Skin of body (tissue), 2 donors: Measurements from ENCODE around the gene EXOSC2. TPM values are rescaled to one million over a fixed set of nuclear protein-coding genes. Genes with fewer than 3 reads are reported as not detected.

Experiments
- DNase-seq: peaks from one replicate; lab custom pipeline; 2025; lab: John Stamatoyannopoulos, UW
- total RNA-seq: library from RNA; depleted of rRNA; stranded (reverse); fragments of >200 nt; gene quantifications from one replicate; pipeline ENCODE4 v1.2.3, GENCODE V29; 2014

The EXOSC2 gene, protein sequence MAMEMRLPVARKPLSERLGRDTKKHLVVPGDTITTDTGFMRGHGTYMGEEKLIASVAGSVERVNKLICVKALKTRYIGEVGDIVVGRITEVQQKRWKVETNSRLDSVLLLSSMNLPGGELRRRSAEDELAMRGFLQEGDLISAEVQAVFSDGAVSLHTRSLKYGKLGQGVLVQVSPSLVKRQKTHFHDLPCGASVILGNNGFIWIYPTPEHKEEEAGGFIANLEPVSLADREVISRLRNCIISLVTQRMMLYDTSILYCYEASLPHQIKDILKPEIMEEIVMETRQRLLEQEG
- total RNA-seq = 25.1 TPM

DNA sequence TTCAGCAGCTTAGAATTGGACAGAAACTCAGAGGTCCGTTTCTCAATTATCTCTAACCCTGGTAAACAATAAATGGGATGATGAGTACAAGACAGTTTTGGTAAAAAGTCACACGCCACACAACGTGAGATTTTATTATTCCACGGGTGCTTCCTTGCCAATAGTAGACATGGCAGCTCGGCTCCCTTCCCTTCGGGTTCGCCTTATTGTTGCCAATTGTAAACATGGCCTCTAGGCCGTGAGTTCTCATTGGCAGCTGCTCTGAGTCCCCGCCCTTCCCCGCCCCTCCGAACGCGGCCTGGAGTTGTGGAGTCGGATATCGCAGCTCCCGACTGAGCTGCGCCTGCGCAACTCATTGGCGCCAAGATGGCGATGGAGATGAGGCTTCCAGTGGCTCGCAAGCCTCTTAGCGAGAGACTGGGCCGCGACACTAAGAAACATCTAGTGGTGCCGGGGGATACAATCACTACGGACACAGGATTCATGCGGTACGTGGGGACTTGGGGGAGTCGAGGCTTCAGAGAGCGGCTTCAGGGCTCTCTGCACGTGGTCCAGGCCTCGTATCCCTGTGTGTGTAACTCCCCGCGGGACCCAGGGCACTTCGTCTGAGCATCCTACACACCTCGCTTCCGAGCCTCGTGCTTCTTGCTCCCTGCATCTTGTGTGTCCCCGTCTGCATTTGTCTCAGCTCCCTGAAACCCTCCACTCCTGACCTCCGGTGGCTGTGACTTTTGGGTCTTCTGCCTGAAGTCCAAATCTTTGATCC, at the start of gene EXOSC2:
TSS of gene EXOSC2 (plus strand) at position 355 of the 766 bp plus-strand sequence. CDS start at position 367, 12 bp downstream.
- peak; percentile 97 for DNase-seq

DNA sequence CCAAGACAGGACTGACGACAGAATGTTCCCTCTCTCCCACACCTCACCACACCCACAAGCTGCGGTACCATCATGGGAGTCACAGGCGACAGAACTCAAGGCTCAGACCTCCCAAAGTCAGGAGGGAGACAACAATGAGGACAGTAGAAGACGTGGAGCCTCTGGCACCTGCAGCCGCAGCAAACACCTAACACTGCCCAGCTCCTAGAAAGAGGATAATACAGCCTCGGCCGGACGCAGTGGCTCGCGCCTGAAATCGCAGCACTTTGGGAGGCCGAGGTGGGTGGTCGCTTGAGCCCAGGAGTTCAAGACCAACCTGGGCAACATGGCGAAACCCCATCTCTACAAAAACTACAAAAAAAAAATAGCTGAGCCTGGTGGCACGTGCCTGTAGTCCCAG, 42.4 kb upstream of the EXOSC2 start:
- no peak for DNase-seq

DNA sequence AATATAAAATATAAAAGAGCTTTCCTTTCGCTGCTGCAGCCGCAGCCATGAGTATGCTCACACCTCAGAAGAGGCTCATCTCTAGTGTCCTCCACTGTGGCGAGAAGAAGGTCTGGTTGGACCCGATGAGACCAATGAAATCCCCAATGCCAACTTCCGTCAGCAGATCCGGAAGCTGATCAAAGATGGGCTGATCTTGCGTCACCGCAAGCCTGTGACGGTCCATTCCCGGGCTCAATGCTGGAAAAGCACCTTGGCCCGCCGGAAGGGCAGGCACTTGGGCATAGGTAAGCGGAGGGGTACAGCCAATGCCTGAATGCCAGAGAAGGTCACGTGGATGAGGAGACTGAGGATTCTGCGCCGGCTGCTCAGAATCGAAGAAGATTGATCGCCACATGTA, 41.8 kb upstream of the EXOSC2 start:
- DNase-seq = no peak

DNA sequence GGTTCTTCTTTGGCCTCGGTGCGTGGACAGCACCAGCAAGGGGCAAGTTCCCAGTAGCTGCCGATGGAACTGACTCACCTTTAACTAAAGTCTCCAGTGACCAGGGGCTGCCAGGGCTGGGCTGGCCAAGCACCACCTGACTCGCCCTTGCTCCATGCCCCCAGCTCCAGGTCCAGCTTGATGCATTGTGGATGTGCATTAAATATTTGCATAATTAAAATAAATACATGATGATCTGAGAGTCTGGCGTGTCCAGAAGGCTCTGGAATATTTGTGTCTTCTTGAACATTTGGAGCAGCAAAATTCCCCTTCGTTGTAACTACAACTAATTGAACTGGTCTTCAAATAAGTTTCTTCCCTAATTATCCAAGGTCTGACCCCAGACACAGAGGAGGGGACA, 38.7 kb upstream of the EXOSC2 start:
- no peak for DNase-seq

DNA sequence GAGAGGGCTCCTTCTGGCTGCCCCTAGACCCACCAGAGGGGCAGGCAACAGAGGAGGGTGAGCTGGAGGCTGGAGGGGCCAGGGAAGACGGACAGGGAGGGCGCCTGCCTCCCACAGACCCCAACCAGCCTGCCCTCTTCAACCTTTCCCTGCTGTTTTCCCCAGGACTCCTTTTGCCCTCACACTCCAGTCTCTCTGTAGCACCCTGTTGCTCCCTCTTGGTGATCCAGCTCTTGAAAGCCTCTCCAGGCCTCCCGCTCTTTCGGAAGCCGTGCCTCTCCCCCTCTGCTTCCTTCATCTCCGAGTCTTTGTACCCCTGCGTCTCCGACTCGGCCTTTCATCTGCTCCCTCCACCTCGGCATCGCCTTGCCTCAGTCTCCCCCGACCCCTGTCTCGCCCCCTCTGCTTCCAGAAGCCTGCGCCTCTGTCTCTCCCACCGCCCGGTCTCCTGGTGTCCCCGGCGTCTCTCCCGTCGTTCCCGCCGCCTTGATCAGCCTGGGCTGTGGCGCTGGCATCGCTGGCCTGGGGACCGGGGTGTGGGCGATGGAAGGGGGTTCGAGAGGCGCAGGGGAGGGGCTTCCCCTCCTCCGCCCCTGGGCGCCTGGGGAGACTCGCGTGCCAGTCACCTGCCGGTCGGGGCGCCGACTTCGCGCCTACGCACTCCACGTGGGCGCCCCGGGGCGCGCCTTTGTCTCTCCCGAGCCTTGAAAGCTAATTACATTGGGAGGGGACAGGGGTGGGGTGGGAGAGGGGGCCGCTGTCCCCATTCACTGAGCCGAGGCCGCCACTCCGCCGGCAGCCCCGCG, 34.5 kb upstream of the EXOSC2 start:
- no peak for DNase-seq

DNA sequence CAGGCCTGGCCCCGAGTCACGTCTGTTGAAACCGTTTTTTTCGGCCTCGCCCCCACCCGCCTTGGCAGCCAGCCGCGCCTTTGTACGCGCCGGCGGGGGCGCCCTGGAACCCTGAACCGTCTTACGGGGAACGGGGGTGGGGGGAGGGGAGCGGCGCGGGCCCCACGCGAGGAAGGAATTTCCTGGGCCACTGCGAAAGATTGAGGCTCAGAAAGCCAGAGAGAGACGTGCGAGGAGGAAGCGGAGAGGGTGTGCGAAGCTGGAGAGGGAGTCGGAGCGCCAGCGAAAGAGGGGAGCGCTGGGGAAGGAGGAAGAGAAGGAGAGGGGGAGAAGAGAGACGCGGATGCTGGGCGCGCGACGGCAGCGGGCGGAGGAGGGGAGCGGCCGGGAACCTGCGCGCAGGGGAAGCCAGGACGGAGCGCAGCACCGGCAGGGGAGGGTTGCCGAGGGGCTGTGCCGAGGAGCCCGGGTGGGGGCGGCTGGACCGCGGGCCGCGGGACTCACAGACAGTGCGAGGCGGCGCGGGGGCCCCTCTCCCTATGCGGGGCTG, 33.8 kb upstream of the EXOSC2 start:
- DNase-seq = no peak

DNA sequence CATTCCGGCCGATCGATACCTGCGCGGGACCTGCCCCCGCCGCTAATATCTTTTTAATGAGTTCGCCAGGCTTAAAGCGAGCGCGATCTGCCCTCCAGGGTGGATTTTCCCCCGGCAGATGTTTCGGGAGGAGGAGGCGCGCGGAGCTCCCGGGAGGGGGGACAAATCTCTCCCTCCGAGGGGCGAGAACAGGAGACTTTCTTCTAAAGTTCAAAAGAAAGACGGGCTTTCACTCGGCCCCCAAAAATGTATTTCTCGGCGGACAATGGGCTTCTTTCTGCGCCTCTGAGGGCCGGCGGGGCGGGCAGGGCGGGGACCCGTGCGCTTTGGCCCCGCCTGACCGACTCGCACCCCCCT, 33.3 kb upstream of the EXOSC2 start:
- DNase-seq = no peak

DNA sequence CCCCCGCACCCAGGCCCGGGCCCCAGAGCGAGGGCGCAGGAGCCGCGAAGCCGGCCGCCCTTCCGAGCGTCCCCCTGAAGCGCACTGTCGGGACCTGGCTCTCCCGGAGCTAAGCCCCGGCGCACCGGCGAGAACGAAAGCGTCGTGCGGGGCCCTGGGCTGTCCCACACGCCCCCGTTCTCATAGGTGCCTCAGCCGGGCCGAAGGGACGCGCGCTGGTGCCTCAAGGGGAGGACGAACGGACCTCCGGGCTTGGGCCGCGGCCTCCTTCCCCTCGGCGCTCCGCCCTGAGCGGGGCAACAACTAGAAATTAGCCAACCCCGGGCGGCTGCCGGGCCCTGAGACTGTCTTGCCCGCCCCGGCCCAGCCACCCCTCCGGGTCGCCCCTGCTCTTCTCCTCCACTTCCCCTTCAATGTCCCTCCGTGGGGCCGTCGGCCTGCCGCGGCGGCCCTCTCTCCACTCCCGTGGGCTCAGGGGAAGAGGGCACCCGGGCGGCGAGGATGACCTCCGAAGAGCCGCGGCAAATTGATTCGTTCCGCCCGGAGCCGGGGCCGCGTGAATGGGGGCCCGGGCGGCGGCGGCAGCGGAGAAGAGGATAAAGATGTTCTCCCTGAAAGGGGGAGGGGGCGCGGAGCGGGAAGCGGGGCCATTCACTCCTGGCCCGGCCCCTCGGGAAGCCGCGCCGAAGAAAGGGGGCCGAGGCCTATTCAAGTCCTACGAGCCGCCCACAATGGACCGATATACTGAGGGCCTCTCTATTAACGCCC, 32.7 kb upstream of the EXOSC2 start:
- DNase-seq = no peak

DNA sequence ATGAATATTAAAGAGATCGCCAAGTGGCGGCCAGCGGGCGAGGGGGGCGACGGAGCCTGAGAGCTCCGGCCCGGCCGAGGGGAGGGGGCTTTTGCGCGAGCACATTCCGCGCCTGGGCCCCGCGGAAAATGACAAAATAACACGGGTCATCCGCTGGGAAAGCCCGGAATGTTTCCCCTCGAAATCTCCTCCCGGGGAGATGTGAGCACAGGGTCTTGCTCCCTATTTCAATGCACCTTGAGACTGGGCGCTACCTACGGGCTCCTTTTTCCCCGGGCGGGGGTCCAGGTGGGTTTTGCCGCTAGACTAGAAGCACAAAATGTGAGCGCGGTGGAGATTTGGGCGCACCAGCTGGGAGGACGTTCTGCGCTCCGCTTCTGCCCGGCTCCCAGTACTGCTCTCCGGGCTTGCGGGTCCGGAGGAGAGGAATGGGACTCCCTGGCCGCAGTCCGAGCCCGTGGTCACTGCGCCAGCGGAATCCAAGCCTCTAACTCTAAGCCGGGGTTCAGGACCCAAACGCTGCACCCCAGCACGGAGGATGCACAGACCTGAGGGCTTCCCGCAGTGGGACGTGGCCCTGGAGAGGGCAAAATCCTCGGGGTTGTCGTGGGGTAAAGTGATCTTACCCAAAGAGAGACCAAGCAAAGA, 32.0 kb upstream of the EXOSC2 start:
- no peak for DNase-seq

DNA sequence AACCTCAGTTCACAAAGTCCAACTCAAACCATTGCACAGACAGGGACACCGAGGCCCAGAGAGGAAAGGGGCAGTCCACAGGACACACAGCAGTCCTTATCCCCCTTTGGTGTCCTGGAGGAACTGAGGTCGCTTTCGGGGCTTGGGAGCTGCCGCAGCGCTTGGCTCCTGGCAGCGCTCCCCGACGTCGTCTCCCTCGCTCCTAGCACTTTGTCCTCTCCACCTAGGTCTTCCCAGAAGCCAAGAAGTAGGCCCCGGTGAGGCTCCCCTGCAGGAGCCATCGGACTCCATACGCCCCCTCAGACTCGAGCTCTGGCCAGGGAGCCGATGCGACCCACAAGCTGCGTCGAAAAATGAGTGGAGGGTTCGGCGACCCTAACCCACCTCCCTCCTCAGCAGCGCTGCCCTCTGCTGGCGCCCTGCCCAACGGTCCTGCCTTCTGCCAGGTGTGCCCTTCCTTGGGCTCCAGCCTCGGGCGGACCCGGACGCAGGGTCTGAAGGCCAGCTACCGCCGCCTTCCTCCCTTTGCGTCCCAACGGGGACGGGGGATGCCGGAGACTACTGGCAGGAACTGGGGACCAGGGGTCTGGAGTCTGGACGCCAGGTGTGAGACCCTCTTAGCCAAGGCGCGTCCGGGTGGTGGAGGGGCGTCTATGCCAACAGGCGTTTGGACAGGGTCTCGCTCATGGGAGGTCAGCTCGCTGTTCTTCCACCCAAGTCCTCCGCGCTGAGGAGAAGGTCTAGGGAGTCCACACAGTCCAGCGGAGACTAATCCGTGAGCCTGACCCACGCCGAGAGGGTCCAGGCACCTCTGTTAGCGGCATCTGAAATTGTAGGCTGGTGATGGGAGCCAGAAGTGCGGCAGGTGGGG, 31.2 kb upstream of the EXOSC2 start:
- no peak for DNase-seq

DNA sequence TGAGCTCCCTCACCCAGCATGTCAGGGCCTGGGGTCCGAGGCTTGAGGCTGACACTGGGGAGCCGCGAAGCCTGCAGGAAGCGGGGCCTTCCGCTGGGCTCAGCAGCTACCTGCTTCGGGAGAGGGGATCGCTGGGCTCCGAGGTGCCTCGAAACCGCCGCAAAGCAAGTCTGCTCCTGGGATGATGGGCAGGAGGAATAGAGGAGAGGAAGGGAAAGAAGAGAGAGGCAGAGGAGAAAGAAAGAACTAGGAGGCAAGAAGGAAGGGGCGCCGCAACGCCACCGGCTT, 30.7 kb upstream of the EXOSC2 start:
- no peak for DNase-seq

DNA sequence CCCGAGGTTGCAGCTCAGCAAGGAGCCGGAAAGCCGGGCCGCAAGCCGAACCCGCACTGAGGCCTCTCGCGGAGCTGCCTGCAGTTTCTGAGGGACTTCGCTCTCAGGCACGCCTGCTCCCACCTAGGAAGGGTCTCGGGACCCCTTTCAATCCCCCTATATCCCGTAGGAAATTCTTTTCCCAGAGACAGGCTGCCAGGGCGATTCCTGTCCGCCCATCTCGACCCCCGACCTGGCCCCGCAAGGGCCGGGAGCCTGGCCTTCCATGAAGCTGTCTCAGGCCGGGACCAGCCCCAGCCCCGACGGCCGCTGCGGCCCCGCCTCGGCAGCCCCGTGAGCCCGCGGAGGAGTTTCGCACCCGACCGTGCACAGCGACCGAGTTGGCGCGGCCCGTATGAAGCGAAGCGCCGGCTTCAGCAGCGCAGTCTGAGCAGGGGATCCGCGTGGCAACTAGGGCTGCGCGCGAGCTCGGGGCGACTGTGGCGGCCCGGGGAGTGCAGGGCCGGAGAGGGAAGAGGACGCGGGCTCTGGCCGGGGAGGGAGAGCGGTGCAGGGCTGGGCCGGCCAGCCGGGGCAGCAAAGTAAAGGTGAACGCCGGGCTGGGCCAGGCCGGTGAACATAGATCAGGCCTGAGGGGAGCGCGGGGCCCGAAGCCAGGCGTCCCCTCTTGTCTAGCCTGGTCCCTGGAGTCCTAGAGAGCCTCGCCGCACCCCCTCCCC, 30.2 kb upstream of the EXOSC2 start:
- DNase-seq = no peak

DNA sequence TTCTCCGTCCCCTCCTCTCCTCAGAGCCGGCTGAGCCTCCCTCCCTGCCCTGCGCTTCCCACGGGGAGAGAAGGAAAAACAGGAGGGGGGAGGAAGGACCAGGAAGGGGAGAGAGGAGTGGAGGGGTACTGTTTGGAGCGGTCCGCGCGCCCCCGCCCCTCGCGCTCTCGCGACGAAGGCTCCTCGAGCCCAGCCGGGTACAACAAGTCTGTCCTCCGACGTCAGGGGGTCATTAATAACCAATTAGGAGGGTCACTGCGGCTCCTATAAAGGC, 29.7 kb upstream of the EXOSC2 start:
- DNase-seq = no peak

DNA sequence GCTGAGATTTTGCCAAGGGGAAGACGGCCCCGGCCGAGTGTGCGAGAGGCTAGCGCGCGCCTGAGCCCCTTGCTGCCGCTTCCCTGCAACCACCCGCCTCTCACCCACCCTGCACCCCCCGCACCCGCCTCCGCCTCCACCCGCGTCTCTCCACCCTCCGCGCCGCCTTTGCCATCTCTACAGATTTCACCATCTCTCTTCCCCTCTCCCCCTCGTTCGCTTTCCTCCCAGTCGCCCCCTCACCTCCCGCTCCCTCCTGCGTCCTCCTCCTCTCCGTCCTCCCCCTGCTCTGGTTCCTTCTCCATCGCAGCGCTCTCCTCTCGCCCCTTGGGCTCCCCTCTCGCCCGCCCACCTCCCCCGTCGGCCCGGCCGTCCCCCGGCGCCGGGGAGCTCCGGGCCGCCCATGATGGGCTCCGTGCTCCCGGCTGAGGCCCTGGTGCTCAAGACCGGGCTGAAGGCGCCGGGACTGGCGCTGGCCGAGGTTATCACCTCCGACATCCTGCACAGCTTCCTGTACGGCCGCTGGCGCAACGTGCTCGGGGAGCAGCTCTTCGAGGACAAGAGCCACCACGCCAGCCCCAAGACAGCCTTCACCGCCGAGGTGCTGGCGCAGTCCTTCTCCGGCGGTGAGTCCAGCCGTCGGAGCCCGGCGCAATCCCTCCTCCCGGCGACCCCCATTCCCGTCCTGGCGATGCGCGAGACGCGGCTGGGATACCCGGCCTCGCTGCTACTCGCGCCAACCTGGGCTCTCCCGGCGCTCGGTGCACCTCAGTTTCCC, 29.1 kb upstream of the EXOSC2 start, which contains the start of gene PRDM12:
TSS of gene PRDM12 (plus strand) at position 344 of the 778 bp plus-strand sequence. CDS start at position 404, 60 bp downstream.
- no peak for DNase-seq

DNA sequence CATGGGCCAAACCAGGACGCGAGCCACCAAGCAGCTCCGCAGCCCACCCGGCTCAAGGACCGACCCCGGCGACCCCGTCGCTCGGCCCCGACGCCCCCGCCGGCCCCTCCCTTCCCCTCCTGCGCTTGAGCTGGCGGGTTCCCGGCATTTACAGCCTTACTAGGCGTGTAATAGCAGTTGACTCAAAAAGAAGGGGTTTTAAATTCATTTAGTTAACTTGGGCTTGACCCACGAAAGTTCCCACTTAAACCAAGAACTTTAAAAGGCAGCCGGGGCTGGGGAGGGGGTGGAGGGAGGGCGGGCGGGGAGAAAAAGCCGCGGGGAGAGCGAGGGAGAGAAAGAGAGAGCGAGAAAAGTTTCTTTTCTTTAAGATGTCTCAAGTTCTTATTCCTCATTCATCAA, 28.6 kb upstream of the EXOSC2 start:
- DNase-seq = no peak

DNA sequence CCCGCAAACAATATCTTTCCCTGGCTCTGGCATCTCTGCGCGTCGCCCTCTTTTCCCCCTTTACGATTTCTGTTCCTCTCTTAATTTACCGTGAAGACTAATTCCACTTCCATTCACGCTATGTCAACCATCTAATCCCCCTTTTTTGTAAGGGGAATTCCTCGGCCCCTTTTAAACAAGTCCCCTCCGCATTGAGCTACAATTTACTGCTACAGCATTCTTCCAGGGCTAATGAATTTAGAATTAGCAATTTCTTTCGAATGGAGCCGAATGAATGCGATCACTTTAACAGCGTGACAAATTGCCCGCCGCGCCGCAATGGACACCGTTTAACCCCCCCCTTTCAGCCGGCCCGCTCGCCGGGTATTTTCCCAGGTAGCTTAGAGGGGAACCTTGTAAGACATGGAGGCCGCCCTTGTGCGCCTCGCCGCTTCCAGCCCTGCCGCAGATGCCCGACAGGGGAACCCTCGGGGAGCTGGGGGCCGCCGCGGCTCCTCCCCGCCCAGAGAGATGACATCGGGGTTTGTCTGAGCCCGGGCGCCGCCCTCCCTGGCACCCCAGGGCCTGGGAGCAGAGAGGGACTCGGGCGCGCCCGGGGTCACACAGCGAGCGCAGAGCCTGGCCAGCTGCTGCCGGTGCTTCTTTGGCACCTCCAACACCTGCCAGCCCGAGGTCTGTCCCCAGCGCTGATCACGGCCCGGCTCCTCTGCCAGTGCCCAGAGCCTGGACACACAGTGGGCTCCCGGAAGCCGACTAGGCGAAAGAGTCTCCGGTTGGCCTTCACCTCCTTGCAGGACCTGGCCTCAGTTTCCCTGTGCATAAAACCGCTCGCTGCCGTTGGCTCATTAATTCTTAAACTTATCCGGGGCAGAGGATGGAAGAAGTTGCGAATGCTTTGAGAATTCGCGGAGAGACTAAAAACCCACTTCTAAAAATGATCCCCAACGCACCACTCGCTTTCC, 27.9 kb upstream of the EXOSC2 start:
- DNase-seq = no peak

DNA sequence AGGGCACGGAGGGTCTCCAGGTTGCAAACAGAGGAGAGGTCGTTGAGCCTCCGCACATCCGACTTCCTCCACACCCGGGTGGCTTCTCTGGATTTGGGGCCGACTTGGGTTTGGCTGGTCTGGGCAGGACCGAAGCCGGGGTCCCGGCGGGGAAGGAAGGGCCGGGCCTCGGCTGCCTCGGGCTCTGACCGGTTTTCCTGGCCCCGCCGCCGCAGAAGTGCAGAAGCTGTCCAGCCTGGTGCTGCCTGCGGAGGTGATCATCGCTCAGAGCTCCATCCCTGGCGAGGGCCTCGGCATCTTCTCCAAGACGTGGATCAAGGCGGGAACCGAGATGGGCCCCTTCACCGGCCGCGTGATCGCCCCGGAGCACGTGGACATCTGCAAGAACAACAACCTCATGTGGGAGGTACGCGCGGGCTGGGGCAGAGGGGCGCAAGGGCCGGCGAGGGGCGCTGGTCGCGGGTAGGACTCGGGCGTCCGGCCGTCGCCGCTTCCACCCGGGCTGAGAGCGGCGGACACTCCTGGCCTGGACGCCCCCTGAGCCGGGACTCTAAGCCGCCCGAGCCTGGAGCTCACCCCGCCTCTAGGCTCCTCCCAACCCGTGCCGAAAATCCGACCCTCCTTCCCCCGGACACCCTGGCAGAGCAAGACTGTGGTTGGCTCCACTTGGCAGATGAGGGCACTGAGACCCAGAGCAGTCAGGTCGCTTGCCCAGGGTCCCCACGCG, 27.0 kb upstream of the EXOSC2 start:
- no peak for DNase-seq
